LNCAP (cell line): ENCODE results near the gene MINDY4.

ENCODE experiments used
- TF ChIP-seq, protein P1 (sequence below): fragments of 450-650 bp; IDR thresholded peaks from 2 replicates; pipeline ENCODE4 v1.5.1; 2017; ENCODE audit warnings: mild to moderate bottlenecking

Gene MINDY4

DNA sequence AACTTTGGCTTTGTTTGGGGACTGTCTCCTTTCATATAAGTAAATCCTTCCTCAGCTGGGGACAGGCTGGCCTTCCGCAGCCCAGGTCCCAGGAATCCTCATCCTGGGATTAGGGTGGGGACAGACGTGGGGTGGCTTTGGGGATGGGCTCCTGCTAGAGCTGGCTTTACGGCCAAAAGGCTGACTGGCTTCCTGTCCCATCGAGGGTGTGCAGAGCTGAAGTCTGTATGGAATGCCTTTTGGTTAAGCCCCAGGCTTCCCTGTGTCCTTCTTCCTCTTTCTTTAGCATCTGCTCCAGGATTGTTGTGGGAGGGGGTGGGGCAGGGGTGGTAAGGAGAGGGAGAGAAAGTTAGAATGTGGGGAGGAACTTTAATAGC lies 81.1 kb downstream of the MINDY4 start:
- TF ChIP-seq, protein P1, sequence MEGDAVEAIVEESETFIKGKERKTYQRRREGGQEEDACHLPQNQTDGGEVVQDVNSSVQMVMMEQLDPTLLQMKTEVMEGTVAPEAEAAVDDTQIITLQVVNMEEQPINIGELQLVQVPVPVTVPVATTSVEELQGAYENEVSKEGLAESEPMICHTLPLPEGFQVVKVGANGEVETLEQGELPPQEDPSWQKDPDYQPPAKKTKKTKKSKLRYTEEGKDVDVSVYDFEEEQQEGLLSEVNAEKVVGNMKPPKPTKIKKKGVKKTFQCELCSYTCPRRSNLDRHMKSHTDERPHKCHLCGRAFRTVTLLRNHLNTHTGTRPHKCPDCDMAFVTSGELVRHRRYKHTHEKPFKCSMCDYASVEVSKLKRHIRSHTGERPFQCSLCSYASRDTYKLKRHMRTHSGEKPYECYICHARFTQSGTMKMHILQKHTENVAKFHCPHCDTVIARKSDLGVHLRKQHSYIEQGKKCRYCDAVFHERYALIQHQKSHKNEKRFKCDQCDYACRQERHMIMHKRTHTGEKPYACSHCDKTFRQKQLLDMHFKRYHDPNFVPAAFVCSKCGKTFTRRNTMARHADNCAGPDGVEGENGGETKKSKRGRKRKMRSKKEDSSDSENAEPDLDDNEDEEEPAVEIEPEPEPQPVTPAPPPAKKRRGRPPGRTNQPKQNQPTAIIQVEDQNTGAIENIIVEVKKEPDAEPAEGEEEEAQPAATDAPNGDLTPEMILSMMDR: no peak

- TF ChIP-seq, protein P1: no peak
These were observed 81.6 kb downstream of the MINDY4 start for GRCh38 chr7:30852744-30853288.

DNA sequence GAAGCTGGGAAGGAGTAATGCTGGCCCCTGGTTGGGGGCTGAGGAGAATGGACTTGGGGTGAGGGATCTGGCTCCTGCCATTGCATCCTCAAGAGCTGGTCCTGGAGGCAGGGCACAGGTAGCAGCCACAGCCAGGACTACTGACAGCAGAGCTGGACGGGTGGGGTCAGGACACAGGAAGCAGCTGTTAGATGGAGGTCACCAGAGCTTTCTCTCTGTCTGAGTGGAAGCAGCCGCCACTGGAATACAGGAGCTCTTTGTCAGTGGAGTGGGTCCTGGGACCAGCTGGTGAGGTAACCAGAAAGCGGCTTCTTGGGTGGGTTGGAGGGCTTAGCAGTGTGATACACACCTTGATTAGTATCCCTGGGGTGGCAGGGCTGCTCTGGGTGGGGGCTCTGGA lies 82.4 kb downstream of the MINDY4 start:
- TF ChIP-seq, protein P1: no peak

DNA sequence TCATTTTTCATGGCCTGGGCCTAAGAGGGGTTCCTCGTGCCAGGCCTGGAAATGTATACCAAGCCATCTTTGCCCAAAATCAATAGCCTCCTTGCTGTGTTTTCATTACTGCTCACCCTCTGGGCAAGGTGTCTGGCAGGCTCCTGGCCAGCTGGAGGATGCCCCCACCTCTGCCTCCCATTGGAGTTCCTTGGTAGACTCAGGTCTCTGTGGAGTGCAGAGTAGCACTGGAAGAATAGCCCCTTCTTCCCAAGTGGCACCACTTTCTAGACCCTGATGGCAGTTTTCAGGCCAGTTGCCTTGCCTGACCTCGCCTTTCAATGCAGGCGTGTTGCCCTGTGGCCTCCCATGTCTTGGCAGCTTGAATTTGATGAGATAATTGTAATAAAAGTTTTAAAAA lies 84.7 kb downstream of the MINDY4 start:
- TF ChIP-seq, protein P1: no peak

- TF ChIP-seq, protein P1: no peak
These were observed 87.4 kb downstream of the MINDY4 start for GRCh38 chr7:30858576-30858975.

- TF ChIP-seq, protein P1: no peak
These were observed 88.2 kb downstream of the MINDY4 start for GRCh38 chr7:30859202-30859939.

- TF ChIP-seq, protein P1: no peak
These were observed 88.8 kb downstream of the MINDY4 start for GRCh38 chr7:30859940-30860496.
